NCI-H187 treated with DMSO at 0.1 percent for 48 hours (cell line): ENCODE data around the gene TET2.
A peak's percentile ranks its signal among the peaks of the same experiment; 100 is the strongest.

ENCODE experiments used
- DNase-seq: peaks from one replicate; lab custom pipeline; 2025; lab: John Stamatoyannopoulos, UW

Gene TET2

DNA sequence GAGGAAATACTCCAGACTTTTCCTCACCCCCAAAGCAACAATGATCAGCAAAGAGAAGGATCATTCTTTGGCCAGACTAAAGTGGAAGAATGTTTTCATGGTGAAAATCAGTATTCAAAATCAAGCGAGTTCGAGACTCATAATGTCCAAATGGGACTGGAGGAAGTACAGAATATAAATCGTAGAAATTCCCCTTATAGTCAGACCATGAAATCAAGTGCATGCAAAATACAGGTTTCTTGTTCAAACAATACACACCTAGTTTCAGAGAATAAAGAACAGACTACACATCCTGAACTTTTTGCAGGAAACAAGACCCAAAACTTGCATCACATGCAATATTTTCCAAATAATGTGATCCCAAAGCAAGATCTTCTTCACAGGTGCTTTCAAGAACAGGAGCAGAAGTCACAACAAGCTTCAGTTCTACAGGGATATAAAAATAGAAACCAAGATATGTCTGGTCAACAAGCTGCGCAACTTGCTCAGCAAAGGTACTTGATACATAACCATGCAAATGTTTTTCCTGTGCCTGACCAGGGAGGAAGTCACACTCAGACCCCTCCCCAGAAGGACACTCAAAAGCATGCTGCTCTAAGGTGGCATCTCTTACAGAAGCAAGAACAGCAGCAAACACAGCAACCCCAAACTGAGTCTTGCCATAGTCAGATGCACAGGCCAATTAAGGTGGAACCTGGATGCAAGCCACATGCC is 89.7 kb downstream of the TET2 start:
- no peak for DNase-seq

DNA sequence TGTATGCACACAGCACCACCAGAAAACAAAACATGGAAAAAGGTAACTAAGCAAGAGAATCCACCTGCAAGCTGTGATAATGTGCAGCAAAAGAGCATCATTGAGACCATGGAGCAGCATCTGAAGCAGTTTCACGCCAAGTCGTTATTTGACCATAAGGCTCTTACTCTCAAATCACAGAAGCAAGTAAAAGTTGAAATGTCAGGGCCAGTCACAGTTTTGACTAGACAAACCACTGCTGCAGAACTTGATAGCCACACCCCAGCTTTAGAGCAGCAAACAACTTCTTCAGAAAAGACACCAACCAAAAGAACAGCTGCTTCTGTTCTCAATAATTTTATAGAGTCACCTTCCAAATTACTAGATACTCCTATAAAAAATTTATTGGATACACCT is 90.2 kb downstream of the TET2 start:
- no peak for DNase-seq

DNA sequence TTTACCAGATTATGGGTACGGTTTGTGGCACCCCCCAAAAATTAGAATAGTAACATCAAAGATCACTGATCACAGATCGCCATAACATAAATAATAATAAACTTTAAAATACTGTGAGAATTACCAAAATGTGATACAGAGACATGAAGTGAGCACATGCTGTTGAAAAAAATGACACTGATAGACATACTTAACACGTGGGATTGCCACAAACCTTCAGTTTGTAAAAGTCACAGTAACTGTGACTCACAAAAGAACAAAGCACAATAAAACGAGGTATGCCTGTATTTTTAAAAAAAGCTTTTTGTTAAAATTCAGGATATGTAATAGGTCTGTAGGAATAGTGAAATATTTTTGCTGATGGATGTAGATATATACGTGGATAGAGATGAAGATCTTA is 93.4 kb downstream of the TET2 start:
- DNase-seq, result no peak

DNA sequence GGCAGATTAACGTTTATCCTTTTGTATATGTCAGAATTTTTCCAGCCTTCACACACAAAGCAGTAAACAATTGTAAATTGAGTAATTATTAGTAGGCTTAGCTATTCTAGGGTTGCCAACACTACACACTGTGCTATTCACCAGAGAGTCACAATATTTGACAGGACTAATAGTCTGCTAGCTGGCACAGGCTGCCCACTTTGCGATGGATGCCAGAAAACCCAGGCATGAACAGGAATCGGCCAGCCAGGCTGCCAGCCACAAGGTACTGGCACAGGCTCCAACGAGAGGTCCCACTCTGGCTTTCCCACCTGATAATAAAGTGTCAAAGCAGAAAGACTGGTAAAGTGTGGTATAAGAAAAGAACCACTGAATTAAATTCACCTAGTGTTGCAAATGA is 94.8 kb downstream of the TET2 start:
- no peak for DNase-seq

DNA sequence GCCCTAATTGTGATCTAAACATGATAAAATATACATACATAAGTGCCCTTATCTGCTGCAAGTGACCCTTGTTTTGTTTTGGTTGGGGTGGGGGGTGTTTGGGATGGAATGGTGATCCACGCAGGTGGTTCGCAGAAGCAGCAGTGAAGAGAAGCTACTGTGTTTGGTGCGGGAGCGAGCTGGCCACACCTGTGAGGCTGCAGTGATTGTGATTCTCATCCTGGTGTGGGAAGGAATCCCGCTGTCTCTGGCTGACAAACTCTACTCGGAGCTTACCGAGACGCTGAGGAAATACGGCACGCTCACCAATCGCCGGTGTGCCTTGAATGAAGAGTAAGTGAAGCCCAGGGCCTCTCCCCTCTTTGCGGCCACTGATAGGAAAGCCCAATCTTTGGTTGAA is 96.8 kb downstream of the TET2 start:
- no peak for DNase-seq

DNA sequence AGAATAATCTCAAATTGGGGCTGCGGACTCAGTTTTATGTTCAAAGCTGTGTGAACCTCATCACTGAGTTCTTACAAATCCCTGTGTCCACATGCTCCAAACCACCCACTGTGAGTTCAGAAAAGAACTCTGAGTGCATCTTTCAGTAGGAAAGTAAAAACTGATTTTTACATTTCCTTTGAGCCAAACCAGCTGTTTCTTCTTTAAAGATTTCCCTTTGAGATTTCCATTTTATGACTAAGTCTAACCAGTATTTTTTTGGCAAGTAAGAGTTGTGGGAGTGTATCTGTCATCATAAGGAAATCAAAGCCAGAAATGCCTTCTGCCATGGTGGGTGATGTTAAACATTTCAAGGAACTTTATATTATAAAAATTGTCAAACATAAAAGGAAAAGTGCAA is 100.0 kb downstream of the TET2 start:
- DNase-seq, result no peak

DNA sequence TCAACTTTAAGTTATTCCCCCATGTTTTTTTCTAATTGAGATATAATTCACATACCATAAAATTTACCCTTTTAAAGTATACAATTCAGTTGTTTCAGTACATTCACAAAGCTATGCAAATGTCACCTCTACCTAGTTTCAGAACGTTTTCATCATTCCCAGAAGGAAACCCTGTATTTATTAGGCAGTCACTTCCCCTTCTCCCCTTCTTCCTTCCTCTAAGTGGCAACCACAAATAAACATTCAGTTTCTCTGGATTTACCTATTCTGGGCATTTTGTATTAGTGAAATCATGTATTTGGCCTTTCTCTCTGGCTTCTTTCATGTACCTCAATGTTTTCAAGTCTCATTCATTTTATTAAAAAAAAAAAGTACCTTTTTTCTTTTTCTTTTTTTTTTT is 101.9 kb downstream of the TET2 start:
- no peak for DNase-seq

DNA sequence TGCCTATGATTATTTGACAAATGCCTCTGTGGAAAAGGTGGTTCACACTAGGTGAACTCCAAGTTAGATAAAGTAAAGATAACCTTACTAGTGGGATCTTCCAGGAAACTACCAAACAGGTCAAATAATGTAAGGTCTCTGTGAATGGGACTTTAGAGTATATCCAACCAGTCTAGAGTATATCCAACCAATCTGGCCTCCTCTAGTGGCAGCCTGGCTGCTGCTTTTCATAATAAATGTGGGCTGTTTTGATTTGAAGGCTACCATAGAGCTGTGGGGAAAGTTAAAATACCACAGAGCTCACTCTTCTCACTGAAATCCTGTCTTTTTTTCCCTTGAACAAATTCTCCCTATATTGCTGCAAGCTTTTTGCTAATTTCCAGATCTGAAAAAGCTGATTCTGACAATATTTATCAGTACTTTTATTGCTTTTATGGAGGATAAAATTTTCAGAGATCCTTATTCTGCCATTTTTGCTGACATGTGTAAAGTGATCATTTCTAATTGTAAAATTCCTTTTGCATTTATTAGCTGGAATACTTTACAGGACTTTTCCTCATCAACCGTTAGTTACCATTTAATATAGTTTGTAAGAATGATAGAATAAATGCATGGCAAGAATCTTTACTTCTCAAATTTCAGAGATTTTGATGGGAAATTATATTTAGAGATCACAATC is 111.3 kb downstream of the TET2 start:
- no peak for DNase-seq

DNA sequence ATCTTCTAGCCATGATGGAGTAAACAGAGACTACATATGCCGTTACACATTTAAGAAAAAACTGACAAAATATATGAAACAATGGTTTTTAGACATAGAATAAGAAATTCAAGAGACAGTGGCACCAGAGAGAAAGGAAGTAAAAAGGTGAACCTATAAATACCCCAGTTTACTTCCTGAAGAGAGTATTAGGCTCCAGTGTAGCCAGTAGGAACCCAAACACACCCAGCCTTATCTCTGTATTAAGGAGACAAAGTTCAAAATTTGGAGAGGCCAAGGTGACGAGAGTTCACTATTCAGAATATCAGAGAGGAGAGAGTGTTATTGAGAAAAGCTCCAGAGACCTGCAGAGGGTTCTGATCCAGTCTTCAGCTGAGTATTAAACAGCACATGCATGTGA is 119.0 kb downstream of the TET2 start:
- no peak for DNase-seq

DNA sequence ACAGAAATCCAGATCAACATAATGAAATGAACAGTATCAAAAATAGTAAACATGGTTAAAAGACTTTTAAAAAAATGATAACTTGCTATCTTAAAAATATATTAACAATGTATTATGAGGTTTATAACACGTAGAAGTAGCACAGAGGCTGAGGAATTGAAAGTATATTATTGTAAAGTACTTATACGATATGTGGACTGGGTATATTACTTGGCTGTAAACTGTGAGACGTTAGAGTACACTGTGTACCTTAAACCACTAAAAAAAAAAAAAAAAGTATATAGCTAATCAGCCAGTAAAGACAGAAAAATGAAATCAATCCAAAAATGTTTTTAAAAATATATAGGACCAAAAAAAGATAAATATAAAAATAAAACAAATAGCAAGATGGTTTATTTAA is 120.6 kb downstream of the TET2 start:
- DNase-seq, result no peak

DNA sequence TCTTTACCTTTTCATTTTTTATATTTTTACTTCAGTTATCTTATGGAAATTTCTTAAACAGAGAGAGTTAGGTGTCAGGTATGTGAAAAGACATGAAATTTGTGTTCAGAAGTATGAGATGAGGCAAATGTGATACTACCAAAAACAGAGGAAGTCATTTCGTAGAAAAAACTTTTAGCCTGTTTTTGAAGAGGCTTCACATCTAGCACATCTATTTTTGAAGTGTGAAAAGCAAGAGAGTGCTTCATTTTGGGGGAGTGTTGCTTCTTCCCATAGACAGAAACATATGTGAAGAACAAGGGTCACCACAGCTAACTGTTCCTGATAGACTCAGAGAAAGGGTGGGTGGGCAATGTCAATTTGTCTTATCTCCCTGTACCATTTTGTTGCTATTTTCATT is 125.3 kb downstream of the TET2 start:
- DNase-seq, result no peak

DNA sequence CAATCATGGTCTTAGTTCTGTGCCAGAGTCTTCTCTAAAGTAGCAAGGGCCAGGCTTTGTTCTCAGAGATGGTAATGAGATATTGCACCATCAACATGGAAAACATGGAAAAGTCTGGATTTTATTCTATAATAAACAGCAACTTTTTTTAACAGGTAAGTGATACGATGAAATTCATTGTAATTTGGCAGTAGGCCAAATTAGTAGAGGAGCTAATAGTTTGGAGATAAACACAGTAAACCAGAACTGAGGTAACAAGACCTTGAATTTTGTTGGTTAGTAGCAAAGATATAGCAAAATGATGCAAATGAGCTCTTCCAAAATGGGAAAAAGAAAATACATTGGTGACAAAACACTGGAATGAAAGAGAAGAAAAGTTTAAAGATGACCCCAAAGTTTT is 126.6 kb downstream of the TET2 start:
- no peak for DNase-seq

DNA sequence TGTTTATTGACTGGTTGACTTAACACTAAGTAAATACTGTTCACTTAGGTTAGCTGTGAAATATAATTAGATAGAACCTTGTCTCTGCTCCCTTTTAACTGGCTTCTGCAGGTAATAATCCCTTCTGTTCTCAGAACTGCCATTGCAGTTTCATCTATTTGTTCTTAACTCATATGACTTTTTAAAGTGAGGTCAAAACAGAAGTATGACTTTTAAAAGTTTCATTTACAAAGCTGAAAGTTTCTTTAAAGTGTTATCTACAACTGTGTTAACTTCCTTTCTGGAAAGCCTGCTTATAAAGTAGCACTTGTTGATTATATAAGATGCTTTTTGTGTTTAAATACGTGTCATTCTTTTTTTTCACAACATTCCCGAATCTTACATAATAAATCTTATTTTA is 127.4 kb downstream of the TET2 start:
- DNase-seq, result no peak

DNA sequence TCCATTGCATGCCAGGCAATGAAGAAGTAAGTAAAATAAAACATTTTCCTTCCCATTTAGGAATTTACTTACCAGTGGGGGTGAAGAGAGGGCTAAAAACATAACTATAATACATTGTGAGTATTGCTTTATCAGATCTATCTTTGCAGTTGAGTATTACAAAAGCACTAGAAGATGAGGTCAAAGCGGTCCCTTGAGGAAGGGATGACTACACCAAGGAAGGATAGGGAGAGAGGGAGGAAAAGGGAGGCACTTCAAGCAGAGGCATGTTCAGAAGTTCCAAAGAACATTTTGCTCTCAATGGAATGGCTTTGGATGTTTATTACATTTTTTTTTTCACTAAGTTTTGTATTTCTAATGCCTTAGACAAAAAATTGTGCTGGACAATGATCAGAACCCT is 127.8 kb downstream of the TET2 start:
- no peak for DNase-seq

DNA sequence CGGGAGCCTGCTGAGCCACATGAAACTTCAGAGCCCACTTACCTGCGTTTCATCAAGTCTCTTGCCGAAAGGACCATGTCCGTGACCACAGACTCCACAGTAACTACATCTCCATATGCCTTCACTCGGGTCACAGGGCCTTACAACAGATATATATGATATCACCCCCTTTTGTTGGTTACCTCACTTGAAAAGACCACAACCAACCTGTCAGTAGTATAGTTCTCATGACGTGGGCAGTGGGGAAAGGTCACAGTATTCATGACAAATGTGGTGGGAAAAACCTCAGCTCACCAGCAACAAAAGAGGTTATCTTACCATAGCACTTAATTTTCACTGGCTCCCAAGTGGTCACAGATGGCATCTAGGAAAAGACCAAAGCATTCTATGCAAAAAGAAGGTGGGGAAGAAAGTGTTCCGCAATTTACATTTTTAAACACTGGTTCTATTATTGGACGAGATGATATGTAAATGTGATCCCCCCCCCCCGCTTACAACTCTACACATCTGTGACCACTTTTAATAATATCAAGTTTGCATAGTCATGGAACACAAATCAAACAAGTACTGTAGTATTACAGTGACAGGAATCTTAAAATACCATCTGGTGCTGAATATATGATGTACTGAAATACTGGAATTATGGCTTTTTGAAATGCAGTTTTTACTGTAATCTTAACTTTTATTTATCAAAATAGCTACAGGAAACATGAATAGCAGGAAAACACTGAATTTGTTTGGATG is 129.9 kb downstream of the TET2 start:
- DNase-seq, result no peak

DNA sequence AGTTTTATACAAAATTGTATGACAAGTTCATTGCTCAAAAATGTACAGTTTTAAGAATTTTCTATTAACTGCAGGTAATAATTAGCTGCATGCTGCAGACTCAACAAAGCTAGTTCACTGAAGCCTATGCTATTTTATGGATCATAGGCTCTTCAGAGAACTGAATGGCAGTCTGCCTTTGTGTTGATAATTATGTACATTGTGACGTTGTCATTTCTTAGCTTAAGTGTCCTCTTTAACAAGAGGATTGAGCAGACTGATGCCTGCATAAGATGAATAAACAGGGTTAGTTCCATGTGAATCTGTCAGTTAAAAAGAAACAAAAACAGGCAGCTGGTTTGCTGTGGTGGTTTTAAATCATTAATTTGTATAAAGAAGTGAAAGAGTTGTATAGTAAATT is 131.0 kb downstream of the TET2 start:
- DNase-seq, result peak; percentile 29

DNA sequence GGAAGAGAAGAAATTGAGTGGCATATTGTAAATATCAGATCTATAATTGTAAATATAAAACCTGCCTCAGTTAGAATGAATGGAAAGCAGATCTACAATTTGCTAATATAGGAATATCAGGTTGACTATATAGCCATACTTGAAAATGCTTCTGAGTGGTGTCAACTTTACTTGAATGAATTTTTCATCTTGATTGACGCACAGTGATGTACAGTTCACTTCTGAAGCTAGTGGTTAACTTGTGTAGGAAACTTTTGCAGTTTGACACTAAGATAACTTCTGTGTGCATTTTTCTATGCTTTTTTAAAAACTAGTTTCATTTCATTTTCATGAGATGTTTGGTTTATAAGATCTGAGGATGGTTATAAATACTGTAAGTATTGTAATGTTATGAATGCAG is 132.6 kb downstream of the TET2 start:
- no peak for DNase-seq

DNA sequence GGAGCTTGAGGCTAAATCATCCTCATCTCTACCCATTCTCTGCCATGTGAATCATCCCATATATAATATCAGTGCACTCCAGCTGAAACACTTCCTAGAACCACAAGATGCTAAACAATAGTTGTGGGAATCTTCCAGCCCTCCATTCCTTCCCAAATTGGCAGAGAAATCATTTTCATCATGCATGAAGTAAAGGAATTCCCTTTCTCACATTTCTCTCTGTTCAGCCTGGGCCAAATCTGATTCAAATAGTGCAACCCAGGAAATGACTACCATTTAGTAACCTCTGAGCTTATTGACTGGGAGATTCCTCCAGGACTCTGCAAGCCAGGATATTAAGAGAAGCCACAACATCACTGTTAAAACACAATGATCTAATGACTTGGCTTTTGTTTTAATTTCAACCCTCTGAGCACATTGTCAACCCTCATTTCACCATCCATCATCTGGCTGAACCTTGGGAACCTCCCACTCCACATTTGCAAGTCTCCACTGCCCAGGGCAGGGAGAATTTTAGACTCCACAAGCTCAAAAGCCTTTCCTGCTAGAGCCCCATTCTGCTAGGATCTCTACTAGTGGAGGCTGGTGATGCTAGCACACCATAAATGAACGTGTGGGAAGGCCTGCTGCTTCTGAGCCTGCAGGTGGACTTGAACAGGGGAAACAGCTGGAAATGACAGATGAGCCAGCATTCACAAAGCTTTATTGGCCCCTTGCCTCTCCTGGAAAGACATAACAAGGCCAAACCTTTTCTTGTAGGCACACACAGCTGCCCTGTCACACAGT is 133.9 kb downstream of the TET2 start:
- DNase-seq, result no peak

DNA sequence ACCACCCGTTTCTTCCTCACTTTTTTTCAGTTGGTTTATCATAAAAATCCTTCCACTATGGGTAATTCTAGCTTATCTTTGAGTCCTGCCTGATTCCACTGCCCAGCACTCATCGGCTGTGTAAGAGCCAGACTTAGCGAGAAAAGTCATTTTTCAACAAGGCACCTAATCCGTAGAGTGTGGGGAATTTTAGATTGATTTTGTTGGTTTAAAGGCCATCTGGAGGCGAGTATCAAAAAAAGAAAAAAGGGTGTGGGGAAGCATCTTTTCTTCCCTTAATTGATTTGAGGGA is 134.4 kb downstream of the TET2 start:
- no peak for DNase-seq

DNA sequence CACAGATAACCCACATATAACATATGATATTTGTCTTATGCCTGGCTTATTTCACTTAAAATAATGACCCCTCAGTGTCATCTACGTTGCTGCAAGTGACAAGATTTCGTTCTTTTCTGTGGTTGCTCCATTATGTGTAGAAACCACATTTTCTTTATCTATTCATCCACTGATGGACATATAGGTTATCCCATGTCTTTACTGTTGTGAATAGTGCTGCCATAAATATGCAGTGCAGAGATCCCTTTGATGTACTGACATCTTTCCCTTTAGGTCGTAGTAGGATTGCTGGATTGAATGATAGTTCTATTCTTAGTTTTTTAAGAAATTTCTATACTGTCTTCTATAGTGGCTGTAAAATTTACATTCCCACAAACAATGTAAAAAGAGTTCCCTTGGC is 135.8 kb downstream of the TET2 start:
- no peak for DNase-seq

DNA sequence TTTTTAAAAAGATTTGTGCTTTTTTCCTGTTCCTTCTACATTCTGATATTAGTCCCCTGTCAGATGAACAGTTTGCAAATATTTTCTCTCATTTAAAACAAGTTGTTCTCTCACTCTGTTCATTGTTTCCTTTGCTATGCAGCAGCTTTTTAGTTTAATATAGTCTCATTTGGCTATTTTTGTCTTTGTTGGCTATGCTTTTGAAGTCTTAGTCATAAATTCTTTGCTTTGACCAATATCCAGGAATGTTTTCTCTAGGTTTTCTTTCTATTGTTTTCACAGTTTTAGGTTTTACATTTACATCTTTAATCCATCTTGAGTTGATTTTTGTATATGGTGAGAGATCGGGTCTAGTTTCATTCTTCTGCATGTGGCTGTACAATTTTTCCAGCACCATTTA is 136.8 kb downstream of the TET2 start:
- DNase-seq, result no peak

DNA sequence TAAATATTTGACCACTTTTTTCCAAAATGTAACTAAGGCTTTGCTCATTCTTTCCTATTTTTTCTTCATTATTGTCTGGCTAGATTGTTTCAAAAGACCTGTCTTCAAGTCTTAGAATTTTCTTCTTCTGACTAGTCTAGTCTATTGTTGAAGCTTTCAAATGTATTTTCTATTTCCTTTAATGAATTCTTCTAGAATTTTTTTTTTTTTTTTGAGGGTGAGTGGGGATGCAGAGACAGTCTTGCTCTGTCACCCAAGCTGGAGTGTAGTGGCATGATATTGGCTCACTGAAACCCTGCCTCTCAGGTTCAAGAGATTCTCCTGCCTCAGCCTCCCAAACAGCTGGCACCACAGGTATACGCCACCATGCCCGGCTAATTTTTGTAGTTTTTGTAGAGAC is 141.4 kb downstream of the TET2 start:
- DNase-seq, result no peak

DNA sequence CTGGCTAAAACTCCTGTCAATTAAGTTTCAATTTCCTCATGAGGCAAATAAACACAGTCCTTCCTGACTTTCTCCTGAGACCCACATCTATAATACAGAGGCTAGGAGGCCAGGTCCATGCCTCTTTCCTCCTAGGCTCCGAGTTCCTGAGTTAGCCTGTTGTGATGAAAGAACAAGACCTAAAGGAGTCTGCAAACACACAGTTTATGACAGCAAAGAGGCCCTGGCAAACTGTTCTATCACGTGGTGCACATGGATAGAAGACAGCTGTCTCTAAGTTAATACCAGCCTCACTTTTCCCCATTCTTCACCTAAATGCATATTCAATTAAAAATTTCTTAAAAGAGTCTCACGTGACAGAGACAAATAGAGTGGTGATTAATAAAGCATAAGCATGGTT is 145.2 kb downstream of the TET2 start:
- no peak for DNase-seq
